ENCODE results near the gene ADH6. TPM values are rescaled to one million over a fixed set of nuclear protein-coding genes. Genes with fewer than 3 reads are reported as not detected.
"Not testable (repeated sequence)": the region's sequence is repeated elsewhere in the genome, so short reads cannot be mapped to it uniquely, and the experiment has no call there.

The ADH6 gene
- total RNA-seq, 1 experiment from 2014 or later = not detected

- DNase-seq (ENCODE audit: low spot score) = no peak
- no peaks in the 10 kb centered on the region for H3K9me3 ChIP-seq (ENCODE audit: low read depth, low read length, poor library complexity, severe bottlenecking)
- intact Hi-C loops (cut with micrococcal nuclease; ENCODE audit: unreplicated experiment) = loop anchor here (5.0 kb wide), 1 partner anchor 207 kb away; no protein-coding TSS in a partner anchor
- ChIA-PET POLR2A (ENCODE audit: low non-redundant PET) (no interaction called here), CTCF (no interaction called here)
- no peaks in the 10 kb centered on the region for H3K36me3 ChIP-seq (ENCODE audit: insufficient read depth, low read length, poor library complexity, severe bottlenecking)
- no peaks in the 10 kb centered on the region for H3K27me3 ChIP-seq (replicated peaks; ENCODE audit: insufficient read depth, low read depth, low read length, poor library complexity)
- no TSS peak for BruUV-seq (replicated peaks)
- no peak overlapping the region for H3K27ac ChIP-seq (ENCODE audit: low read depth, low read length, poor library complexity, severe bottlenecking)
- no peak overlapping the region for H3K4me3 ChIP-seq (ENCODE audit: low read depth, low read length, poor library complexity, severe bottlenecking)
- TF ChIP-seq CTCF (conservative IDR thresholded peaks at IDR 0.05; ENCODE audit: low read depth, low read length) = no peak
- no peak for TF ChIP-seq EZH2 (IDR thresholded peaks at IDR 0.05; ENCODE audit: borderline replicate concordance, low read depth, low read length, poor library complexity, severe bottlenecking)
- peaks cover 7% of the 10 kb centered on the region for H3K4me1 ChIP-seq (ENCODE audit: insufficient read depth, low read length, poor library complexity, severe bottlenecking)
Observed at GRCh38 chr4:99200138-99200537, 18.9 kb downstream of the ADH6 start.

- CTCF ChIA-PET = no interaction called here
- H3K36me3 ChIP-seq (ENCODE audit: insufficient read depth, low read length, poor library complexity, severe bottlenecking) = no peaks in the 10 kb centered on the region
- no peak overlapping the region for H3K4me3 ChIP-seq (ENCODE audit: low read depth, low read length, poor library complexity, severe bottlenecking)
- H3K4me1 ChIP-seq (ENCODE audit: insufficient read depth, low read length, poor library complexity, severe bottlenecking) = no peaks in the 10 kb centered on the region
- intact Hi-C loops (cut with micrococcal nuclease; ENCODE audit: unreplicated experiment) = no loop called here
- no TSS peak for BruUV-seq (replicated peaks)
- DNase-seq (ENCODE audit: low spot score) = peak; percentile 82
- H3K9me3 ChIP-seq (ENCODE audit: low read depth, low read length, poor library complexity, severe bottlenecking) = peaks cover 5% of the 10 kb centered on the region
- no peak for TF ChIP-seq CTCF (conservative IDR thresholded peaks at IDR 0.05; ENCODE audit: low read depth, low read length)
- TF ChIP-seq EZH2 (IDR thresholded peaks at IDR 0.05; ENCODE audit: borderline replicate concordance, low read depth, low read length, poor library complexity, severe bottlenecking) = no peak
- H3K27me3 ChIP-seq (replicated peaks; ENCODE audit: insufficient read depth, low read depth, low read length, poor library complexity) = no peaks in the 10 kb centered on the region
- POLR2A ChIA-PET (ENCODE audit: low non-redundant PET) = interaction anchor here (0.9 kb wide), 1 partner anchor 32 kb away, joined by 3 read pairs; no protein-coding TSS in a partner anchor
- peak overlapping the region; percentile 74 for H3K27ac ChIP-seq (ENCODE audit: low read depth, low read length, poor library complexity, severe bottlenecking)
Observed at GRCh38 chr4:99190336-99190735, 28.7 kb downstream of the ADH6 start.

GRCh38 chr4:99189900-99190299 lies 29.1 kb downstream of the ADH6 start:
- H3K4me1 ChIP-seq (ENCODE audit: insufficient read depth, low read length, poor library complexity, severe bottlenecking); intact Hi-C loops (cut with micrococcal nuclease; ENCODE audit: unreplicated experiment); DNase-seq (ENCODE audit: low spot score); H3K36me3 ChIP-seq (ENCODE audit: insufficient read depth, low read length, poor library complexity, severe bottlenecking); H3K4me3 ChIP-seq (ENCODE audit: low read depth, low read length, poor library complexity, severe bottlenecking); CTCF ChIA-PET; BruUV-seq (replicated peaks); H3K9me3 ChIP-seq (ENCODE audit: low read depth, low read length, poor library complexity, severe bottlenecking); H3K27me3 ChIP-seq (replicated peaks; ENCODE audit: insufficient read depth, low read depth, low read length, poor library complexity): not testable (repeated sequence)
- POLR2A ChIA-PET (ENCODE audit: low non-redundant PET) = interaction anchor here (0.9 kb wide), 1 partner anchor 32 kb away, joined by 3 read pairs; no protein-coding TSS in a partner anchor
- H3K27ac ChIP-seq (ENCODE audit: low read depth, low read length, poor library complexity, severe bottlenecking) = peak overlapping the region; percentile 74

GRCh38 chr4:99186029-99186428 lies 33.0 kb downstream of the ADH6 start:
- H3K9me3 ChIP-seq (ENCODE audit: low read depth, low read length, poor library complexity, severe bottlenecking) = no peaks in the 10 kb centered on the region
- no peaks in the 10 kb centered on the region for H3K4me1 ChIP-seq (ENCODE audit: insufficient read depth, low read length, poor library complexity, severe bottlenecking)
- intact Hi-C loops (cut with micrococcal nuclease; ENCODE audit: unreplicated experiment) = no loop called here
- no peak overlapping the region for H3K27ac ChIP-seq (ENCODE audit: low read depth, low read length, poor library complexity, severe bottlenecking)
- no peaks in the 10 kb centered on the region for H3K36me3 ChIP-seq (ENCODE audit: insufficient read depth, low read length, poor library complexity, severe bottlenecking)
- no peak overlapping the region for H3K4me3 ChIP-seq (ENCODE audit: low read depth, low read length, poor library complexity, severe bottlenecking)
- POLR2A ChIA-PET (ENCODE audit: low non-redundant PET) = no interaction called here
- no peak for DNase-seq (ENCODE audit: low spot score)
- no peak for TF ChIP-seq EZH2 (IDR thresholded peaks at IDR 0.05; ENCODE audit: borderline replicate concordance, low read depth, low read length, poor library complexity, severe bottlenecking)
- BruUV-seq (replicated peaks) = no TSS peak
- no peaks in the 10 kb centered on the region for H3K27me3 ChIP-seq (replicated peaks; ENCODE audit: insufficient read depth, low read depth, low read length, poor library complexity)
- CTCF ChIA-PET = no interaction called here
